Ascending aorta (tissue), 2 donors: ENCODE measurements around the gene TNIK. TPM values are rescaled to one million over a fixed set of nuclear protein-coding genes. Genes with fewer than 3 reads are reported as not detected.

ENCODE experiments used
- DNase-seq, 2 donors: peaks; one replicate each; pipeline ENCODE4 v3.0.0-alpha.2; 2019; ENCODE audit warnings: low spot score in 2 of 2
- H3K27ac ChIP-seq, 2 donors: fragments of 200-600 bp; sonication (generic); one replicate each; pipeline ENCODE4 v1.5.1; 2016 to 2017; ENCODE audit warnings: mild to moderate bottlenecking in 1 of 2
- H3K27me3 ChIP-seq: fragments of 200-600 bp; sonication (generic); one replicate; pipeline ENCODE4 v1.5.1; 2017
- H3K36me3 ChIP-seq, 2 donors: fragments of 200-600 bp; sonication (generic); one replicate each; pipeline ENCODE4 v1.5.1; 2016
- H3K4me1 ChIP-seq, 2 donors: fragments of 200-600 bp; sonication (generic); one replicate each; pipeline ENCODE4 v1.5.1; 2016 to 2017; ENCODE audit warnings: mild to moderate bottlenecking in 1 of 2
- H3K4me3 ChIP-seq, 2 donors: fragments of 200-600 bp; sonication (generic); one replicate each; pipeline ENCODE4 v1.5.1; 2016 to 2017; ENCODE audit warnings: mild to moderate bottlenecking in 1 of 2
- H3K9me3 ChIP-seq, 2 donors: fragments of 200-600 bp; sonication (generic); one replicate each; pipeline ENCODE4 v1.5.1; 2016
- intact Hi-C: fragments of 100-400 bp; cut with DNase I; formaldehyde crosslinking; loops from one replicate; pipeline ENCODE4 v1.15.1; 2023
- total RNA-seq: library from RNA; depleted of rRNA; stranded (reverse); fragments of >200 nt; gene quantifications from one replicate; pipeline ENCODE4 v1.1.0, GENCODE V29; 2016
- TF ChIP-seq, protein P1 (sequence below), 3 experiments: fragments of 200-600 bp in 2 of 3; fragments of 450-650 bp in 1 of 3; sonication (generic) in 2 of 3; IDR thresholded peaks; one replicate each; pipeline ENCODE4 v1.5.1; 2016 to 2019; ENCODE audit warnings: antibody characterized with exemption in 3 of 3, mild to moderate bottlenecking in 1 of 3, moderate library complexity in 1 of 3

Gene TNIK
- total RNA-seq, 1 donor from 2014 or later = 0.75 TPM

DNA sequence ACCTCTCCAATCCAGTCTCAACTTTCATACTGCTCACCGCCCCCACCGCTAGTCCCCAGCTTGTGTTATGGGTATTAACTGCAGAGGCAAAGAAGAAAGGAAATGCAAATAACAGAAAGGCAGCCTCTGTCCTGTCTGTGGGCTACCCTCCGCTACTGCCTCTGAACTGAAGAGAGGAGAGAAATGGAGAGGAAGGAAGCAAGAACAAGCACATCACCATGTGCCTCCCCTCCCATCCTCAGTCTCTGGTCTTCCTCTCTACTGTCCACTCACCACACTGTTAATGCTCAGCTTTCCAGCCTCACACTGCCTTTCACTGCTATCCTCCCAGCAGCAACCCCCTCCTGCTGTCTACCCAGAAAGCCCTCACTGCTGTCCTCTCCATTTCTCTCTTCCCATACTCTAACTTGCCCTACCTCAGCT, 294.7 kb downstream of the TNIK start:
- Histone ChIP-seq H3K4me3 (no peak overlapping the region), H3K36me3 (peaks cover 2 to 5% of the 10 kb centered on the region in 2 donors), H3K27ac (no peak overlapping the region), H3K27me3 (no peaks in the 10 kb centered on the region), H3K4me1 (no peaks in the 10 kb centered on the region), H3K9me3 (peaks cover 3 to 8% of the 10 kb centered on the region in 2 donors)
- TF ChIP-seq, protein P1, sequence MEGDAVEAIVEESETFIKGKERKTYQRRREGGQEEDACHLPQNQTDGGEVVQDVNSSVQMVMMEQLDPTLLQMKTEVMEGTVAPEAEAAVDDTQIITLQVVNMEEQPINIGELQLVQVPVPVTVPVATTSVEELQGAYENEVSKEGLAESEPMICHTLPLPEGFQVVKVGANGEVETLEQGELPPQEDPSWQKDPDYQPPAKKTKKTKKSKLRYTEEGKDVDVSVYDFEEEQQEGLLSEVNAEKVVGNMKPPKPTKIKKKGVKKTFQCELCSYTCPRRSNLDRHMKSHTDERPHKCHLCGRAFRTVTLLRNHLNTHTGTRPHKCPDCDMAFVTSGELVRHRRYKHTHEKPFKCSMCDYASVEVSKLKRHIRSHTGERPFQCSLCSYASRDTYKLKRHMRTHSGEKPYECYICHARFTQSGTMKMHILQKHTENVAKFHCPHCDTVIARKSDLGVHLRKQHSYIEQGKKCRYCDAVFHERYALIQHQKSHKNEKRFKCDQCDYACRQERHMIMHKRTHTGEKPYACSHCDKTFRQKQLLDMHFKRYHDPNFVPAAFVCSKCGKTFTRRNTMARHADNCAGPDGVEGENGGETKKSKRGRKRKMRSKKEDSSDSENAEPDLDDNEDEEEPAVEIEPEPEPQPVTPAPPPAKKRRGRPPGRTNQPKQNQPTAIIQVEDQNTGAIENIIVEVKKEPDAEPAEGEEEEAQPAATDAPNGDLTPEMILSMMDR (IDR thresholded peaks at IDR 0.05) = no peak
- intact Hi-C loops = no loop called here
- no peak for DNase-seq

DNA sequence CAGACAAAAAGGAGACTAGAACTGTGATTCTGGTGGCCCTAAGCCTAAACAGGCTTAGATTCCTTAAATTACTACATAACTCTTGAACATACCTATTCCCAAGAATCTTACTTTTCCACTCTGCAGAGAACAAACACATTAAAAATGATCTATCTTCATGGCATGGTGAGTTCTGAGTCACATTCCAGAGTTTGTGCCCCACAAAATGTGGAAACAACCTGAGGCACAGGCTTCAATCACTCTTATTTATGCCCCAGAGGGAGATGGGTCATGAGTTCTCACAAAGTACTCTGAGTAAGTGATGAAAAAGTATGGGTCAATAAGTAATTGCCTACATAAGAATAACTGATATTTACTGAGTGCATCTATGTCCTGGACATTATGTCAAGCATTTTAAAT, 296.1 kb downstream of the TNIK start:
- Histone ChIP-seq H3K36me3 (peaks cover 5 to 8% of the 10 kb centered on the region in 2 donors), H3K9me3 (peaks cover 3 to 8% of the 10 kb centered on the region in 2 donors), H3K27me3 (no peaks in the 10 kb centered on the region), H3K4me1 (no peaks in the 10 kb centered on the region), H3K4me3 (no peak overlapping the region), H3K27ac (no peak overlapping the region)
- TF ChIP-seq, protein P1 (IDR thresholded peaks at IDR 0.05) = no peak
- intact Hi-C loops = loop anchor here (5.0 kb wide), 1 partner anchor 403 kb away; no protein-coding TSS in a partner anchor
- DNase-seq = no peak

DNA sequence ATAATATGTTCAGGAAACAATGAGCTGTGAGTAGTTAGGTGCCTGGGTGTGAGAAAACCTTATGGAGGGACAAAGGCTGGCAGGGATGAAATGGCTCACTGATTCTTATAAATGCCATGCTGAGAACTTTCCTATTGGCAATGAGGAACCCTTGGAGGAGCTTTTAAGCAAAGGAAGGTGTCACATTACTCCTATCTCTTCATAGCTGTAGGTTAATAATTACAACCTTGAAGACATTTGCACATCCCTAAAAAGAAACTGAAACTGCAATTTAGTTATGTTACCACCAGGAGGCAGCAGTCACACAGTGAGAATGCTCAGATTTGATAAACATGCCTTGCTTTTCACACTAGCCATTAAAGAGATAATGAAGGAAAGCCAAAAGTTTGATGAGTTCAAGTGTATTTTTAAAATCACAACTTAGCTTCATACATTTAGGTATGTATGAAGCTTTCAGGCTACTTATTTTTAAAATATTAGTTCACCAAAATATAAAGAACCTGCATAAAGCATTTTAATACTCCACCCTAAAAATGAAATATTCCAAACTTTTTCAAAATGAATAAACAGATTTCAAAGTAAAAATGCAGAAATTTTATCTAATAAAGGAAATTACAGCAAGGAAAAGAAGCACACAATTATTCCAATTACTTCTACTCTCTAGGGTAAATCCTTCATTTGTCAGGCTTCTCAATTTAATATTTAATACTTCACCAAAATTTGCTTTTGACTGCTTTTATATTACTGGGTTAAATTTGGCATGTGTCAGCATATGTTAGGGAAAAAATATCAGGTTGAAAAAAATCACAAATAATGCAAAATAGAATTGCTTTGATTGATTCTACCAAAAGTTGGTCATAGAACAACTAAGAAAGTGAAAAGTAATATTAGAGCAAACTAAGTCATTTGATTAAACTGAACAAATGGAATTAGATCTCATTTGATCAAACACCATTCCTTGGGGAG, 296.8 kb downstream of the TNIK start:
- intact Hi-C loops = loop anchor here (5.0 kb wide), 1 partner anchor 404 kb away; no protein-coding TSS in a partner anchor

DNA sequence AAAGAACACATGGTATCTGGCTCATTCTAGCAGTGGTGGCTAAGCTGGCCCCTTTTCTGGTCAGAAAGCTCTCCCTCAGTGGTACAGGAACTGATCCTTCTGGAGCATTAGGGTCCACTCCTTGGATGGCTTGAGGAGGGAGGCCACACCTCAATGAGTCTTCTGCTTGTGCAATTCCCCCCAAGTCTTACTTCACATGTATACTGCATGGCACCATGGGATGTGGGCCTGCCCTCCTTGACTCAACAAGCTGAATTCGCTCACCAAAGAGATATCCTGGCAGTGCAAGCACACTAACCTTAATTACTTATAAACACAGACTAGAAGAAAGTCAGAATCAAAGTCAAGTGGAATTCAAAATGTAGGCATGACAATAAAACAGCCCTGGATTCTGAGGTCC, 299.9 kb downstream of the TNIK start:
- TF ChIP-seq, protein P1 (IDR thresholded peaks at IDR 0.05) = no peak
- Histone ChIP-seq H3K27ac (no peak overlapping the region), H3K27me3 (no peaks in the 10 kb centered on the region), H3K9me3 (peaks cover 3 to 8% of the 10 kb centered on the region in 2 donors), H3K36me3 (peaks cover 8 to 10% of the 10 kb centered on the region in 2 donors), H3K4me1 (no peaks in the 10 kb centered on the region), H3K4me3 (no peak overlapping the region)
- no peak for DNase-seq
- intact Hi-C loops = loop anchor here (5.0 kb wide), 1 partner anchor 407 kb away; no protein-coding TSS in a partner anchor

More for the DNA sequence above, 296.8 kb downstream of the TNIK start:
- no peaks in the 10 kb centered on the region for H3K27me3 ChIP-seq
- H3K36me3 ChIP-seq = peaks cover 5 to 8% of the 10 kb centered on the region in 2 donors
- H3K9me3 ChIP-seq = peaks cover 3 to 8% of the 10 kb centered on the region in 2 donors
- TF ChIP-seq, protein P1 (IDR thresholded peaks at IDR 0.05) = peak; percentile 26 to 47 (median 46)
- DNase-seq = no peak
- H3K27ac ChIP-seq = no peak overlapping the region
- no peak overlapping the region for H3K4me3 ChIP-seq
- H3K4me1 ChIP-seq = no peaks in the 10 kb centered on the region

DNA sequence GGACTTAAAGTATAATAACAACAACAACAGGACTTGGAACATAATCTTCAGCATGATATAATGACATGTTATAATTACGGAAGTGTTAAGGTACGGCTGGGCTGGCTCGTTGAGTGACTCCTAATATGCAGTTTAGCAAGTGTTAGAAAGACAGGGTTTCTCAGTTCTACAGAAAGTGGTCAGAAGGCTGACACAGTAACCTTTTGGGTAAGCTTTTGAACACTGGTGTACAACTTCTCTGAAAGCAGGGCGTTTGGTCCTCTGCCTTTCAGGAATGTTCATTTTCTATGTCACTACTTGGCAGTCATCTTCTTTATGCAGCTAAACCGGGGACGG, 300.4 kb downstream of the TNIK start:
- Histone ChIP-seq H3K9me3 (peaks cover 3 to 8% of the 10 kb centered on the region in 2 donors), H3K27me3 (no peaks in the 10 kb centered on the region), H3K27ac (no peak overlapping the region), H3K4me3 (no peak overlapping the region), H3K4me1 (no peaks in the 10 kb centered on the region), H3K36me3 (peaks cover 8 to 10% of the 10 kb centered on the region in 2 donors)
- intact Hi-C loops = loop anchor here (5.0 kb wide), 1 partner anchor 408 kb away; no protein-coding TSS in a partner anchor
- no peak for DNase-seq
- TF ChIP-seq, protein P1 (IDR thresholded peaks at IDR 0.05) = no peak
